GM11168 (cell line): ENCODE measurements around the gene MALAT1.

Experiments used
- in situ Hi-C: fragments of 300-500 bp; cut with MboI; formaldehyde crosslinking; loops from one replicate; pipeline ENCODE4 v1.12.0; 2022; ENCODE audit warnings: low sequenced_read_pairs; ENCODE audit not compliant: unreplicated experiment

Gene MALAT1

GRCh38 chr11:65537620-65538231 lies 38.9 kb downstream of the MALAT1 start:
- in situ Hi-C loops = no loop called here

DNA sequence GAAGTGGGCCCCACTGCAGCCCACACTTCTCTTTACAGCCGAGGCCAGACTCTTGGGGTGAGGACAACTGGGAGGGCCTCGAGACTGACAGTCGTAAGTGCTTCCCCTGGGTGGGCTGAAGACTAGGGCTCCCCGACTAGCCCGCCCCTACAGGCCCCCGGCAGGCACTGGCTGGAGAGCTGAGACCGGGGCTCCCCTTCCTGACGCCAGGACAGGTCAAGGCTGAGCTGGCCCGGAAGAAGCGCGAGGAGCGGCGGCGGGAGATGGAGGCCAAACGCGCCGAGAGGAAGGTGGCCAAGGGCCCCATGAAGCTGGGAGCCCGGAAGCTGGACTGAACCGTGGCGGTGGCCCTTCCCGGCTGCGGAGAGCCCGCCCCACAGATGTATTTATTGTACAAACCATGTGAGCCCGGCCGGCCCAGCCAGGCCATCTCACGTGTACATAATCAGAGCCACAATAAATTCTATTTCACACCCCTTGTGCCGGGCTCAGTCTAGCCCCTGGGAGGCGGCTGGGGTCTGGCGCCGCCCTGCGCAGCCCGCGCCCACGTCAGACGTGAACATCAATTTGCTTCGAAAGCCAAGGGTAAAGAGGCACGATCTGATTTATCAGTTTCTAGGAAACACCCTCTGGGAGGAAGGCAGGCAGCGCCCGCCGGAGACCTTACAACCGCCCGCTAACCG lies 39.5 kb downstream of the MALAT1 start:
- in situ Hi-C loops = no loop called here

- in situ Hi-C loops = no loop called here
Observed at GRCh38 chr11:65538915-65539743, 40.3 kb downstream of the MALAT1 start.

DNA sequence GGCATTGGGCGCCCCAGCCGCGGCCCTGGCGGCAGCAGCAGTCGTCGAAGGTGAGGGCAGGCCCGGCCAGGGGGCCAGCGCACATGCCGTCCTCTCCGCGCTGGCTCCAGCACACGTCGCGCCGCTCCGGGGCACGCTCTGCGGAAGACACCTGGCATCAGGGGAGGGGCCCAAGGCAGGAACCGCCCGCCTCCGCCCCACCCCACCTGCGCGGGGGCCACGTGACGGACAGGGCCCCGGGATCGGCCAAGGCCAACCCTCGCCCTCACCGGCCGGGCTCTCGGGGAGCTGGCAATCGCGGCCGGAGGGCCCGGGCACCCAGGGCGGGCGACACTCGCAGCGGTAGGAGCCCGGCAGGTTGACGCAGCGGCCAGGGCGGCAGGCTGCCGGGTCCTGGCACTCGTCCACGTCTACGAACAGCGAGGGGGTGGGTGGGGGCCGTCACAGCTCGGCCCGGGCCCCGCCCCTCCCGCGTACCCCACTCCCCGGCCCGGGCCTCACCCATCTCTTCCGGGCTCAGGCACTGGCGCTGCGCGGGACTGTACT lies 41.0 kb downstream of the MALAT1 start:
- in situ Hi-C loops = no loop called here

- in situ Hi-C loops = no loop called here
Observed at GRCh38 chr11:65540290-65541092, 41.6 kb downstream of the MALAT1 start.

- in situ Hi-C loops = no loop called here
Observed at GRCh38 chr11:65541093-65541982, 42.5 kb downstream of the MALAT1 start.

- in situ Hi-C loops = no loop called here
Observed at GRCh38 chr11:65542738-65543390, 44.0 kb downstream of the MALAT1 start.

DNA sequence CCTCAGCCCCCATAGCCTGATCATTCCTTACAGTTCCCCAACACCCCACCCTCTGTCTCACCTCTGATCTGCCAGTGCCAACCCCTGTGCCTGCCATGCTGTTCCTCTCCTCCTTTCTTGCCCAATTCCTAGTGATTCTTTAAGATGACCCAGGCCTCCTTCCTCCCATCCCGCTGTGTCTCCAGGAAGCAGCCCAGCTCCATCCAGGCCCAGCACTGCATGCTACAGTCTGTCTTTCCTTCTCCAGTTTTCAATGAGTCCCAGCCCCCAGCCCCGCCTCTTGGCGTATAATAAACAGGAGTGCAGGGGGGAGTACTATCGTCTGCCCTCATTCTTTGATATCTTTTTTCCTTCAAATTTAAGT lies 47.0 kb downstream of the MALAT1 start:
- in situ Hi-C loops = no loop called here

DNA sequence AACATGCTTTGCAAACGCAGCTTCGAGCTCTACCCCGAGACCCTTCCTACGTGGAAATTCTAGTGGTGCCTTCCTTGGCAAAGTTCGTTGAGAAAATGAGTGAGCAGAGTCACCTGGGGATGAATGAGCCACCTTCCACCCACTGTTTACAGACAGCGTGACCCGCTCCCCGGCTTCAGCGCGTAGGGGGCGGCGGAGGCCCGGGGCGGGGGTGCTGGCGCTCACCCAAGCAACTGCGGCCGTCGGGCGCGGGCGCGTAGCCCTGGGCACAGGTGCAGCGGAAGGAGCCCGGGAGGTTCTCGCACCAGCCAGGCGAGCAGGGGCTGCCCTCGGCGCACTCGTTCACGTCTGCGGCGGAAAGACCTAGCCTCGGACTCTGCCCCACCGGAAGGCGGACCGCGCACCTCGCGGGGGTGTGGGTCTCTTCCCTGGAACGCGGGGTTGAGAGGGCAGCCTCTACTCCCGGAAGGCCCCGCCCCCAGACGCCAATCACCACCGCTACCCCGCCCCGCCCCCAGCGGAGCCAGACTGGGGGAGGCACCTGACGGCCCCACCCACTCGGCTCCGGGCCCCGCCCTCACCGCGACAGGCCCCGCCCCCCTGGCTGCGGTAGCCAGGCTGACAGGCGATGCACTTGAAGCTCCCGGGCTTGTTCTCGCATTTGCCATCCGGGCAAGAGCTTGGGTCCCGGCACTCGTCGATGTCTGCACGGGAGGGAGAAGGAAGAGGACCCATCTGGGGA lies 47.5 kb downstream of the MALAT1 start:
- in situ Hi-C loops = no loop called here

DNA sequence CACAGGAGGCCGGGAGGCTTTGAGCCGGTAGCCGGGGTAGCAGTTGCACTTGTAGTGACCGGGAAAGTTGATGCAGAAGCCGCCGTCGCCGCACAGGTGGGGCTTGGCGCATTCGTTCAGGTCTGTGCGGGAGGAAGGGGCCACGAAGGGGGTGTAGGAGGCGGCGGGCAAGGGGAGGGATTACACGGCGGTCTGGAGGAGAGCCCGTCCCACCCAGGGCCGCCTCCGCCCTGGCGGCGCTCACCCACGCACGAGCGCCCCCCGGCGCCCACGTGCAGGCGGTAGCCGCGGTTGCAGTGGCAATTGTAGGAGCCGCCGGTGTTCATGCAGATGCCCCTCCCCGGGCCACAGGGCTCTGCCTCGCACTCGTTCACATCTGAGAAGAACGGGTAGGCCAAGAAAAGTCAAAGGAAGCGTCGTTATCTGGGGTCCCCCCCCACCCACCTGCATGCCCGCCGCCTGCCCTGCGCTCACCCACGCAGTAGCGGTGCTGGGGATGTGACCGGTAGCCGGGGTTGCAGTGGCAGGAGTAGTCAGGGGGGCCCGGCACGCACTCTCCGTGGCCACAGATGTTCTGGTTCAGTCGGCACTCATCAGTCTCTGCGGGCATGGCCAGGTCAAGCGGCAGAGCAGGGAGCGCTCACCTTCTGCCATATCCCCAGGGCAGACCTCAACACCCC lies 48.7 kb downstream of the MALAT1 start:
- in situ Hi-C loops = no loop called here

DNA sequence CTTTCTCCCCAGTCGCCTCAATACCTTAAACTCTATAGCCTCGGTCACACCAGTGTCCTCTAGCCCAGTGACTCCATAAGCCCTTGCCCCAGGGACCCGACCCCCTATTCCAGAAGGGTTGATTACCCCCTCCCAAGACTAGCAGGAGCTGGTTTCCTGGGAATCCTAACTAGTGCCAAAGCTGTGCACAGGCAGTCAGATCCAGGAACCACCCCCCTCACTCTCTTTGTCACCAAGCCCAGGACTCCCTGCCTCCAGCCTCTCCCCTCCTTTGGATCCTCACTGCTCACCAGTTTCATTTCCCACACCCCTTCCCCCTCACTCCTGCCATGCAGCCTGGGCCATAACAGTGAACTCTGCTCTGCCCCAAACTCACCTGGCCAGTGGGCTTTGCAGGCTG lies 49.5 kb downstream of the MALAT1 start:
- in situ Hi-C loops = no loop called here

DNA sequence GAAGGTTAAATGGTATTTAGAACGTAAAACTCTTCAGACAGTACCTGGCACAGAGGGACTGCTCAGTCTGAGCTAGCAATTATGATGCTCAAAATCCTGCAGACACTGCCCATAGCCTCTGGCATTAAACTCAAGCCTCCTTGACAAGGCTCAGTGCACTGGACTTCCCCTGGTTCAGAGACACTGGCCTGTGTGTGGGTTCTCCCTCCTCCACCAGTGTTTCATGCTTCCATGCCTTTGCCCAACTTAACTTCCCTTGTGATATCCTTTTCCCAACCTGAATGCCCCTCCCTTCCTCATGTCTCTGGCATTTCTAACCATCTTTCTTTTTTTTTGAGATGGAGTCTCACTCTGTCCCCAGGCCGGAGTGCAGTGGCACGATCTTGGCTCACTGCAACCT lies 50.3 kb downstream of the MALAT1 start:
- in situ Hi-C loops = no loop called here

DNA sequence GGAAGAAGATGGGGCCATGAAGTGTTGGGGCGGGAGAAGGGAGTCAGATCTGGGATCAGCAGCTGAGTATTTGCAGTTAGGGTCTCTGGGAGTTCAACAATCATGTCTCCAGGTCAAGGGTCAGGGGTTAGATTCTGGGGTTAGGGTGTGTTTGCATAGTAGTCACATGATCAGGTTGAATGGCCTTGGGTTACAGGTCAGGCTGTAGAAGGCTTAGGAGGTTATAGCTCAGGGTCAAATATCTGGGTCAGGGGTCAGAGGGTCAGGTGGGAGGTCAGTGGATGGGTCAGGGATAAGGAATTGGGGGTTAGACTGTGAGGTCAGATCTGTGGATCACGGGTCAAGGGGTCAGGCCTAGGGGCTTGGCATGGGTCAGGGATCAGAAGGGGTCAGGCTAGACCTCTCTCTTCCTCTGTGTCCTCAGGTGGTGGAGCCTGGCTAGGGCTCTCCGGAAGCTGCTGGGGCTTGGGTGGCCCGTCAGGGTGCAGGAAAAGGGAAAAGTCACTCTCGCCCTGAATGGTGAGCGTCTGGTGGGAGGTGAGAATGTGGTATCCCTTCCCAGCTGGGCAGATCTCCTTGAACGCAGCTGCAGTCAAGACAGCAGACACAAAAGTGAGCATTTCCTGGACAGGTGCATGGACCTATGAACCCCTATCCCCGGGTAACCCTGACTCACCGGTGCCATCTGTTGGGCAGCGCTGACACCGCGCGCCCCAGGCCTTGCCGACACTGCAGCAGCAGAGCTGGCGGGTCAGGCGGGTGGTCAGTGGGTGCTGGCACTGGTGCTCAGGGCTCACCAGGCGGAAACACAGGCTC lies 52.9 kb downstream of the MALAT1 start:
- in situ Hi-C loops = no loop called here

DNA sequence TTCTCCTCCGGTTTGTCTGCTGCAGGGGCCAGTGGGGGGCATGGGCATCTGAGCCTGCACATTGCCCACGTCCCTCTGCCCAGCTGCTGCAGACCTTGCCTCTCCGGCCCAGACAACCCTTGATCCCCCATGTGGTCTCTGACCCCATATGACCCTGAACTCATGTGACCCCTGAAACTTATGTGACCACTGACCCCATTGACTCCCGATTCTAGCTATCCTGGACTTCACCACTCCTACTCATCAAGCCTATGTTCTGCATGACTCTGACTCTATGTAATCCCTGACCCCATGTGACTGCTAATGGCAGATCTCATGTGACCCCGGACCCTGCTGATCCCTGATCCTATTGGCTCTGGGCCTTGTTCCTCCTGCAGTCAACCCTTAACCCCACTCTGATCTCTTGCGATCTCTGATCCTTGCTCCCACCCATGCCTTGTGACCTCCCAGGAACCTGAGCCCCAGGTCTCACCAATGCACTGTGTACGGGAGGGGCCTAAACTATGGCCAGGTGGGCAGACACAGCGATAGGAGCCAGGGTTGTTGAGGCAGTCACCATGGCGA lies 53.6 kb downstream of the MALAT1 start:
- in situ Hi-C loops = no loop called here

- in situ Hi-C loops = no loop called here
Observed at GRCh38 chr11:65553301-65554001, 54.6 kb downstream of the MALAT1 start.
